Endothelial cell of umbilical vein (primary cell): ENCODE data around the gene SPDYE3. TPM values are rescaled to one million over a fixed set of nuclear protein-coding genes. Genes with fewer than 3 reads are reported as not detected.

ENCODE experiments used
- BruUV-seq: library from RNA; stranded (reverse); fragments of 400-500 nt; replicated peaks from 2 replicates; lab custom pipeline; 2021; lab: Mats Ljungman, UMichigan
- CTCF ChIA-PET: fragments of 300-600, 350-600 bp; sonication (Branson Sonifier 250); formaldehyde crosslinking; loops from one replicate; lab custom pipeline; 2021; ENCODE audit warnings: antibody characterized with exemption, inconsistent platforms; lab: Charles Lee
- POLR2A ChIA-PET: fragments of 300-600, 350-600 bp; sonication (Branson Sonifier 250); formaldehyde crosslinking; loops from one replicate; lab custom pipeline; 2021; ENCODE audit warnings: antibody characterized with exemption, inconsistent platforms; lab: Charles Lee
- DNase-seq: peaks from one replicate; pipeline ENCODE4 v3.0.0-alpha.2; 2011; ENCODE audit warnings: low read depth, low spot score
- FAIRE-seq: peaks from 2 replicates; lab custom pipeline; 2011; peaks lifted over from hg19 to GRCh38; lab: Jason Lieb, UNC
- H2AFZ ChIP-seq: 2 replicates; pipeline ENCODE4 v1.6.0; 2012; ENCODE audit warnings: low read depth, low read length, control low read depth, inconsistent platforms
- H3K27ac ChIP-seq: 2 replicates; pipeline ENCODE4 v1.5.1; 2011; ENCODE audit warnings: low read depth, mild to moderate bottlenecking, control low read depth, low read length, moderate library complexity; ENCODE audit not compliant: insufficient read depth
- H3K27me3 ChIP-seq, 2 experiments: 2 replicates each; pipeline versions ENCODE4 v1.6.0 to v1.6.1; 2011; ENCODE audit warnings: low read length in 2 of 2, mixed read lengths in 1 of 2; ENCODE audit not compliant: control insufficient read depth in 2 of 2, insufficient read depth in 2 of 2
- H3K36me3 ChIP-seq, 2 experiments: 2 replicates in 1 of 2; 3 replicates in 1 of 2; pipeline ENCODE4 v1.5.1; 2011; ENCODE audit warnings: low read length in 2 of 2, mild to moderate bottlenecking in 1 of 2, moderate library complexity in 1 of 2; ENCODE audit not compliant: control insufficient read depth in 2 of 2, insufficient read depth in 2 of 2; ENCODE audit errors: extremely low read depth in 1 of 2
- H3K4me1 ChIP-seq: 3 replicates; pipeline ENCODE4 v1.5.1; 2011; ENCODE audit warnings: mild to moderate bottlenecking, low read length; ENCODE audit not compliant: control insufficient read depth, insufficient read depth; ENCODE audit errors: extremely low read depth
- H3K4me2 ChIP-seq: 2 replicates; pipeline ENCODE4 v1.6.1; 2011; ENCODE audit warnings: low read length, control low read depth, mixed read lengths; ENCODE audit not compliant: insufficient read depth
- H3K4me3 ChIP-seq, 3 experiments: fragments of 200-600 bp in 1 of 3; sonication (generic), shearing (Covaris generic) in 1 of 3; replicated peaks in 1 of 3; 2 replicates each; pipeline ENCODE4 v1.5.1; 2011 to 2016; ENCODE audit warnings: control low read depth in 3 of 3, low read length in 3 of 3, mild to moderate bottlenecking in 2 of 3, inconsistent platforms in 1 of 3, low read depth in 1 of 3, moderate library complexity in 1 of 3; ENCODE audit not compliant: insufficient read depth in 1 of 3
- H3K79me2 ChIP-seq: 2 replicates; pipeline ENCODE4 v1.6.0; 2012; ENCODE audit warnings: low read length, inconsistent platforms; ENCODE audit not compliant: control insufficient read depth, insufficient read depth
- H3K9ac ChIP-seq: replicated peaks from 2 replicates; pipeline ENCODE3; 2011; ENCODE audit warnings: low read length, control low read depth; ENCODE audit not compliant: insufficient read depth; ENCODE audit errors: extremely low read depth
- H3K9me1 ChIP-seq: replicated peaks from 3 replicates; pipeline ENCODE4 v1.6.0; 2011; ENCODE audit warnings: mild to moderate bottlenecking, low read length; ENCODE audit not compliant: control insufficient read depth, insufficient read depth; ENCODE audit errors: extremely low read depth
- H3K9me3 ChIP-seq: replicated peaks from 2 replicates; pipeline ENCODE4 v1.5.1; 2012; ENCODE audit warnings: low read length, inconsistent platforms; ENCODE audit not compliant: control insufficient read depth, insufficient read depth
- H4K20me1 ChIP-seq: replicated peaks from 2 replicates; pipeline ENCODE3; 2011; ENCODE audit warnings: mild to moderate bottlenecking, low read length; ENCODE audit not compliant: control insufficient read depth, insufficient read depth; ENCODE audit errors: extremely low read depth
- EZH2 ChIP-seq: IDR thresholded peaks from 2 replicates; pipeline ENCODE4 v1.6.1; 2012; ENCODE audit warnings: borderline replicate concordance, low read depth, mild to moderate bottlenecking, moderate library complexity, low read length, inconsistent platforms; ENCODE audit not compliant: severe bottlenecking
- FOS ChIP-seq: IDR thresholded peaks from 2 replicates; pipeline ENCODE4 v1.6.1; 2011; ENCODE audit warnings: mild to moderate bottlenecking, low read length, moderate library complexity, borderline replicate concordance; ENCODE audit not compliant: insufficient read depth
- GATA2 ChIP-seq: IDR thresholded peaks from 2 replicates; pipeline ENCODE4 v1.7.0; 2011; ENCODE audit warnings: low read depth, mild to moderate bottlenecking, moderate library complexity, mixed read lengths, low read length; ENCODE audit not compliant: insufficient read length, insufficient read depth
- JUN ChIP-seq: IDR thresholded peaks from 2 replicates; pipeline ENCODE4 v1.6.1; 2011; ENCODE audit warnings: borderline replicate concordance, low read depth; ENCODE audit not compliant: insufficient read length, insufficient read depth
- MYC ChIP-seq: IDR thresholded peaks from one replicate; pipeline ENCODE4 v1.6.1; 2011; ENCODE audit warnings: mild to moderate bottlenecking, low read depth, low read length
- POLR2A ChIP-seq: IDR thresholded peaks from 2 replicates; pipeline ENCODE4 v1.6.1; 2012; ENCODE audit warnings: low read depth, mild to moderate bottlenecking, control low read depth, low read length
- POLR2AphosphoS5 ChIP-seq: IDR thresholded peaks from 2 replicates; pipeline ENCODE4 v1.6.1; 2012; ENCODE audit warnings: low read depth, mild to moderate bottlenecking, control low read depth, low read length, moderate library complexity; ENCODE audit not compliant: insufficient read depth
- dilution Hi-C: fragments of 300-500 bp; cut with MboI; formaldehyde crosslinking; loops from one replicate; pipeline ENCODE4 v1.15.0; 2019; ENCODE audit warnings: low sequenced_read_pairs; ENCODE audit not compliant: extremely low pct_ligation_motif_present
- intact Hi-C: fragments of 100-400 bp; cut with micrococcal nuclease; formaldehyde crosslinking; loops from one replicate; pipeline ENCODE4 v1.10.0; 2022
- polyA plus RNA-seq, 4 experiments: library from polyadenylated mRNA; depleted of rRNA in 3 of 4; stranded (reverse) in 3 of 4; unstranded in 1 of 4; fragments of >200 nt; gene quantifications; 2 replicates each; pipeline versions ENCODE4 v1.2.1 to v1.2.3, GENCODE V29; 2011 to 2012; ENCODE audit warnings: missing spikeins in 1 of 4
- total RNA-seq: library from RNA; stranded (reverse); gene quantifications from 2 replicates; pipeline ENCODE4 v1.2.3, GENCODE V29; 2021
- TF ChIP-seq, protein P1 (sequence below), 2 donors: IDR thresholded peaks; 1 replicate in 1 of 2; 2 replicates in 1 of 2; pipeline ENCODE4 v1.5.1; 2011; ENCODE audit warnings: low read length in 2 of 2, mild to moderate bottlenecking in 2 of 2, moderate library complexity in 2 of 2, control low read depth in 1 of 2, inconsistent platforms in 1 of 2, low read depth in 1 of 2; ENCODE audit not compliant: insufficient read depth in 1 of 2; ENCODE audit errors: extremely low read depth in 1 of 2
- TF ChIP-seq, protein P2 (sequence below): IDR thresholded peaks from 2 replicates; pipeline ENCODE4 v1.6.1; 2011; ENCODE audit not compliant: insufficient read depth, insufficient read length

Gene SPDYE3
- total and polyA plus RNA-seq, 2 donors (not counting 3 experiments of a cell fraction or from before 2014, with no cell fraction given), result not detected

DNA sequence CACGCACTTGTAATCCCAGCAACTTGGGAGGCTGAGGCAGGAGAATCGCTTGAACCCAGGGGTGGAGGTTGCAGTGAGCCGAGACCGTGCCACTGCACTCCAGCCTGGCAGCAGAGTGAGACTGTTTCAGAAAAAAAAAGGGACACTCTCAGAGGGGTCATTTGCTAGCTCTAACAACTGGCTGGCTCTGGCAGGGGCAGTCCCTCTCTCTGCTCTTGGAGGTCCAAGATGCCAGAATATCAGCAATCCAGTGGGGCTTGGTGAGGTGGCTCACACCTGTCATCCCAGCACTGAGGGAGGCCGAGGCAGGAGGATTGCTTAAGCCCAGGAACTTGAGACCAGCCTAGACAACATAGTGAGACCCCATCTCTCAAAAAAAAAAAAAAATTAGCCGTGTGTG lies 63.2 kb downstream of the SPDYE3 start:
- no peak overlapping the region for H2AFZ ChIP-seq
- no peak overlapping the region for H3K4me3 ChIP-seq
- DNase-seq, result no peak
- H3K79me2 ChIP-seq, result no peaks in the 10 kb centered on the region
- dilution Hi-C loops, result no loop called here
- peaks cover 4% of the 10 kb centered on the region for H3K4me1 ChIP-seq
- no peak overlapping the region for H3K27ac ChIP-seq
- H3K9ac ChIP-seq, result no peak overlapping the region
- intact Hi-C loops, result no loop called here
- ChIA-PET CTCF (interaction anchor here (1.0 kb wide), 1 partner anchor 37 kb away, joined by 3 read pairs; no protein-coding TSS in a partner anchor), POLR2A (interaction anchor here (1.0 kb wide), 1 partner anchor 58 kb away, joined by 4 read pairs; the partner anchor contains the start of gene ZCWPW1)
- no TSS peak for BruUV-seq
- H3K9me1 ChIP-seq, result no peaks in the 10 kb centered on the region
- no peak for FAIRE-seq
- no peak for TF ChIP-seq MYC
- no peak for TF ChIP-seq EZH2
- TF ChIP-seq GATA2, result no peak
- no peak for TF ChIP-seq POLR2A
- TF ChIP-seq, protein P1, sequence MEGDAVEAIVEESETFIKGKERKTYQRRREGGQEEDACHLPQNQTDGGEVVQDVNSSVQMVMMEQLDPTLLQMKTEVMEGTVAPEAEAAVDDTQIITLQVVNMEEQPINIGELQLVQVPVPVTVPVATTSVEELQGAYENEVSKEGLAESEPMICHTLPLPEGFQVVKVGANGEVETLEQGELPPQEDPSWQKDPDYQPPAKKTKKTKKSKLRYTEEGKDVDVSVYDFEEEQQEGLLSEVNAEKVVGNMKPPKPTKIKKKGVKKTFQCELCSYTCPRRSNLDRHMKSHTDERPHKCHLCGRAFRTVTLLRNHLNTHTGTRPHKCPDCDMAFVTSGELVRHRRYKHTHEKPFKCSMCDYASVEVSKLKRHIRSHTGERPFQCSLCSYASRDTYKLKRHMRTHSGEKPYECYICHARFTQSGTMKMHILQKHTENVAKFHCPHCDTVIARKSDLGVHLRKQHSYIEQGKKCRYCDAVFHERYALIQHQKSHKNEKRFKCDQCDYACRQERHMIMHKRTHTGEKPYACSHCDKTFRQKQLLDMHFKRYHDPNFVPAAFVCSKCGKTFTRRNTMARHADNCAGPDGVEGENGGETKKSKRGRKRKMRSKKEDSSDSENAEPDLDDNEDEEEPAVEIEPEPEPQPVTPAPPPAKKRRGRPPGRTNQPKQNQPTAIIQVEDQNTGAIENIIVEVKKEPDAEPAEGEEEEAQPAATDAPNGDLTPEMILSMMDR (IDR thresholded peaks at IDR 0.05; ENCODE audit: extremely low read depth in 1 of 2, insufficient read depth in 1 of 2, low read depth in 1 of 2, low read length in 2 of 2), result no peak
- no peak for TF ChIP-seq POLR2AphosphoS5
- no peak for TF ChIP-seq JUN
- TF ChIP-seq, protein P2, sequence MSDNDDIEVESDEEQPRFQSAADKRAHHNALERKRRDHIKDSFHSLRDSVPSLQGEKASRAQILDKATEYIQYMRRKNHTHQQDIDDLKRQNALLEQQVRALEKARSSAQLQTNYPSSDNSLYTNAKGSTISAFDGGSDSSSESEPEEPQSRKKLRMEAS, result no peak
- TF ChIP-seq FOS, result no peak
- no peaks in the 10 kb centered on the region for H4K20me1 ChIP-seq
- H3K27me3 ChIP-seq, result no peaks in the 10 kb centered on the region
- no peaks in the 10 kb centered on the region for H3K9me3 ChIP-seq
- H3K4me2 ChIP-seq, result no peak overlapping the region
- H3K36me3 ChIP-seq, result no peaks in the 10 kb centered on the region
